ENCODE results near the gene TGIF2. TPM values are rescaled to one million over a fixed set of nuclear protein-coding genes. Genes with fewer than 3 reads are reported as not detected.

TGIF2 gene
- total and polyA plus RNA-seq, 2 donors (not counting 3 experiments of a cell fraction or from before 2014, with no cell fraction given): 18.9 to 21.0 TPM

DNA sequence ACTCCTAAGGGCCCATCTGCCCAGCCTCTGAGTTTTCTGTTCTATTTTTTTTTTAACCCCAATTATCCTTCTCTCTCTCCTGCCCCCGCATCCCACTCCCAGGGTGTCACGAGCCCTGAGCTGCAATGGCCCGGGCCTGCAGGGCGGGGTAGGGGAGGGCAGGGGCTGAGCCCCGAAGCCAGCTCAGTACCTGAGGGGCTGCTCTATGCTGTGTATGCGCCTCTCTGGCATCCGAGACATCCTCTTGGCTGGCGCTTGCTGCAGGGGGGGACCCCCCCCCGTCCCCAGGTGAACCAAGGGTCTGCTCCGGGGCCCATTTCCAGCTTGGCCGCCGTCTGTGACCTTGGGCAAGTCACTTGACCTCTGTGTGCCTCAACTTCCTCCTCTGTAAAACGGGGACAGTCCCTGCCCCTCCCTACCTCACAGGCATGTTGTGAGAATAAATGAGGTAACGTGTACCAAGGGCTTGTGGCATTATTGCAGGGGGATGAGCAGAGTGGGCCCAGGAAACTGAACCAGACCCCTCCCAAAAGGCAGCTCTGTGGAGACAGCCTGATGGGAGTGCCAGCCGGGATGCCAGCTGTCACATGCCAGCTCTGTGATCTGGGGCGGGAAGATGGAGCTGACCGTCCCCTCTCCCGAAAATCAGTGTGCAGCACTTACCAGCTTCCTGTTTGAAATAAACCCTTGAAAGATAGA, 45.1 kb upstream of the TGIF2 start:
- Histone ChIP-seq H3K4me1 (ENCODE audit: control insufficient read depth, extremely low read depth, insufficient read depth, low read length) (peaks cover 2% of the 10 kb centered on the region), H3K9me3 (replicated peaks; ENCODE audit: control insufficient read depth, insufficient read depth, low read length) (no peaks in the 10 kb centered on the region), H3K4me3 (replicated peaks in 1 of 3; ENCODE audit: insufficient read depth in 1 of 3, low read depth in 1 of 3, low read length in 3 of 3) (no peak overlapping the region), H3K27ac (ENCODE audit: insufficient read depth, low read depth, low read length) (no peak overlapping the region), H3K4me2 (ENCODE audit: insufficient read depth, low read length) (no peak overlapping the region), H3K9me1 (replicated peaks; ENCODE audit: control insufficient read depth, extremely low read depth, insufficient read depth, low read length) (no peaks in the 10 kb centered on the region), H4K20me1 (replicated peaks; ENCODE audit: control insufficient read depth, extremely low read depth, insufficient read depth, low read length) (no peaks in the 10 kb centered on the region), H3K36me3 (ENCODE audit: control insufficient read depth in 2 of 2, extremely low read depth in 1 of 2, insufficient read depth in 2 of 2, low read length in 2 of 2) (peaks cover 15 to 31% of the 10 kb centered on the region in 2 experiments), H3K27me3 (ENCODE audit: control insufficient read depth in 2 of 2, insufficient read depth in 2 of 2, low read length in 2 of 2) (no peaks in the 10 kb centered on the region), H2AFZ (ENCODE audit: low read depth, low read length) (no peak overlapping the region), H3K9ac (replicated peaks; ENCODE audit: extremely low read depth, insufficient read depth, low read length) (no peak overlapping the region), H3K79me2 (ENCODE audit: control insufficient read depth, insufficient read depth, low read length) (no peaks in the 10 kb centered on the region)
- dilution Hi-C loops (cut with MboI; ENCODE audit: extremely low pct_ligation_motif_present, low sequenced_read_pairs): no loop called here
- DNase-seq (ENCODE audit: low read depth, low spot score) (no peak), FAIRE-seq (no peak)
- CTCF ChIA-PET: no interaction called here
- intact Hi-C loops (cut with micrococcal nuclease): no loop called here
- no TSS peak for BruUV-seq (replicated peaks)
- TF ChIP-seq GATA2 (IDR thresholded peaks at IDR 0.05; ENCODE audit: insufficient read depth, insufficient read length, low read depth, low read length): no peak
- TF ChIP-seq, protein P1, sequence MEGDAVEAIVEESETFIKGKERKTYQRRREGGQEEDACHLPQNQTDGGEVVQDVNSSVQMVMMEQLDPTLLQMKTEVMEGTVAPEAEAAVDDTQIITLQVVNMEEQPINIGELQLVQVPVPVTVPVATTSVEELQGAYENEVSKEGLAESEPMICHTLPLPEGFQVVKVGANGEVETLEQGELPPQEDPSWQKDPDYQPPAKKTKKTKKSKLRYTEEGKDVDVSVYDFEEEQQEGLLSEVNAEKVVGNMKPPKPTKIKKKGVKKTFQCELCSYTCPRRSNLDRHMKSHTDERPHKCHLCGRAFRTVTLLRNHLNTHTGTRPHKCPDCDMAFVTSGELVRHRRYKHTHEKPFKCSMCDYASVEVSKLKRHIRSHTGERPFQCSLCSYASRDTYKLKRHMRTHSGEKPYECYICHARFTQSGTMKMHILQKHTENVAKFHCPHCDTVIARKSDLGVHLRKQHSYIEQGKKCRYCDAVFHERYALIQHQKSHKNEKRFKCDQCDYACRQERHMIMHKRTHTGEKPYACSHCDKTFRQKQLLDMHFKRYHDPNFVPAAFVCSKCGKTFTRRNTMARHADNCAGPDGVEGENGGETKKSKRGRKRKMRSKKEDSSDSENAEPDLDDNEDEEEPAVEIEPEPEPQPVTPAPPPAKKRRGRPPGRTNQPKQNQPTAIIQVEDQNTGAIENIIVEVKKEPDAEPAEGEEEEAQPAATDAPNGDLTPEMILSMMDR (IDR thresholded peaks at IDR 0.05; ENCODE audit: extremely low read depth in 1 of 2, insufficient read depth in 1 of 2, low read depth in 1 of 2, low read length in 2 of 2): no peak
- no peak for TF ChIP-seq MYC (IDR thresholded peaks at IDR 0.05; ENCODE audit: low read depth, low read length)
- TF ChIP-seq, protein P2, sequence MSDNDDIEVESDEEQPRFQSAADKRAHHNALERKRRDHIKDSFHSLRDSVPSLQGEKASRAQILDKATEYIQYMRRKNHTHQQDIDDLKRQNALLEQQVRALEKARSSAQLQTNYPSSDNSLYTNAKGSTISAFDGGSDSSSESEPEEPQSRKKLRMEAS (IDR thresholded peaks at IDR 0.05; ENCODE audit: insufficient read depth, insufficient read length): no peak
- TF ChIP-seq POLR2A (IDR thresholded peaks at IDR 0.05; ENCODE audit: low read depth, low read length): no peak
- TF ChIP-seq POLR2AphosphoS5 (IDR thresholded peaks at IDR 0.05; ENCODE audit: insufficient read depth, low read depth, low read length): no peak
- no peak for TF ChIP-seq EZH2 (IDR thresholded peaks at IDR 0.05; ENCODE audit: borderline replicate concordance, low read depth, low read length, severe bottlenecking)
- TF ChIP-seq JUN (IDR thresholded peaks at IDR 0.05; ENCODE audit: borderline replicate concordance, insufficient read depth, insufficient read length, low read depth): no peak
- no peak for TF ChIP-seq FOS (IDR thresholded peaks at IDR 0.05; ENCODE audit: borderline replicate concordance, insufficient read depth, low read length)
- POLR2A ChIA-PET: no interaction called here
